MM.1S (cell line): ENCODE data around the gene SORBS2.

Experiments
- DNase-seq: peaks from one replicate; pipeline ENCODE4 v3.0.0-alpha.2; 2015
- H2AFZ ChIP-seq: fragments of 300-600 bp; sonication (generic); 2 replicates; pipeline ENCODE4 v1.6.0; 2016; ENCODE audit warnings: antibody characterized with exemption, low read length
- H3F3A ChIP-seq: fragments of 300-600 bp; sonication (generic); 2 replicates; pipeline ENCODE4 v1.6.1; 2016; ENCODE audit warnings: mild to moderate bottlenecking, antibody characterized with exemption, low read length, moderate library complexity, mixed read lengths; ENCODE audit not compliant: insufficient read depth
- H3K27ac ChIP-seq: fragments of 300-600 bp; sonication (generic); 2 replicates; pipeline ENCODE4 v1.5.1; 2016; ENCODE audit warnings: mild to moderate bottlenecking, low read length
- H3K27me3 ChIP-seq: fragments of 300-600 bp; sonication (generic); replicated peaks from 2 replicates; pipeline ENCODE4 v1.6.0; 2016; ENCODE audit warnings: low read length; ENCODE audit not compliant: insufficient read depth
- H3K36me3 ChIP-seq: fragments of 300-600 bp; sonication (generic); replicated peaks from 2 replicates; pipeline ENCODE4 v1.6.1; 2016; ENCODE audit warnings: mild to moderate bottlenecking, low read length, mixed read lengths; ENCODE audit not compliant: insufficient read depth
- H3K4me1 ChIP-seq: fragments of 300-600 bp; sonication (generic); 2 replicates; pipeline ENCODE4 v1.6.1; 2016; ENCODE audit warnings: low read length, mixed read lengths
- H3K4me2 ChIP-seq: fragments of 300-600 bp; sonication (generic); 2 replicates; pipeline ENCODE4 v1.6.0; 2016; ENCODE audit warnings: low read depth, low read length
- H3K4me3 ChIP-seq: fragments of 300-600 bp; sonication (generic); 2 replicates; pipeline ENCODE4 v1.5.1; 2016; ENCODE audit warnings: low read length, mixed read lengths
- H3K79me2 ChIP-seq: fragments of 300-600 bp; sonication (generic); 2 replicates; pipeline ENCODE4 v1.6.1; 2016; ENCODE audit warnings: mixed run types, low read length, mixed read lengths
- H3K9ac ChIP-seq: fragments of 300-600 bp; sonication (generic); 2 replicates; pipeline ENCODE4 v1.6.1; 2016; ENCODE audit warnings: low read length, mixed read lengths
- H3K9me2 ChIP-seq: fragments of 300-600 bp; sonication (generic); replicated peaks from 2 replicates; pipeline ENCODE4 v1.6.1; 2016; ENCODE audit warnings: mild to moderate bottlenecking, low read length, mixed read lengths; ENCODE audit not compliant: insufficient read depth
- H3K9me3 ChIP-seq: fragments of 300-600 bp; sonication (generic); replicated peaks from 2 replicates; pipeline ENCODE4 v1.6.1; 2016; ENCODE audit warnings: mild to moderate bottlenecking, low read length, mixed read lengths; ENCODE audit not compliant: insufficient read depth
- H4K20me1 ChIP-seq: fragments of 300-600 bp; sonication (generic); 2 replicates; pipeline ENCODE4 v1.6.1; 2016; ENCODE audit warnings: mild to moderate bottlenecking, low read length, moderate library complexity, mixed read lengths; ENCODE audit not compliant: insufficient read depth
- CTCF ChIP-seq: fragments of 300-600 bp; sonication (generic); IDR thresholded peaks from 2 replicates; pipeline ENCODE4 v1.5.1; 2016; ENCODE audit warnings: antibody characterized with exemption, low read length, mixed read lengths
- EZH2 ChIP-seq: fragments of 300-600 bp; sonication (generic); optimal IDR thresholded peaks from 2 replicates; pipeline ENCODE3; 2017; ENCODE audit warnings: low read depth, mild to moderate bottlenecking, antibody characterized with exemption, low read length, mixed read lengths
- EZH2phosphoT487 ChIP-seq: fragments of 300-600 bp; sonication (generic); IDR thresholded peaks from 2 replicates; pipeline ENCODE4 v1.6.1; 2018; ENCODE audit warnings: antibody characterized with exemption, low read length

SORBS2 gene

GRCh38 chr4:185834778-185835177, 22.8 kb upstream of the SORBS2 start:
- no peaks in the 10 kb centered on the region for H3K9me3 ChIP-seq
- H3K9ac ChIP-seq, result no peak overlapping the region
- H2AFZ ChIP-seq, result no peak overlapping the region
- no peak for DNase-seq
- no peak overlapping the region for H3K4me3 ChIP-seq
- H4K20me1 ChIP-seq, result no peaks in the 10 kb centered on the region
- H3K36me3 ChIP-seq, result no peaks in the 10 kb centered on the region
- H3K9me2 ChIP-seq, result no peaks in the 10 kb centered on the region
- no peak for TF ChIP-seq EZH2phosphoT487
- no peak for TF ChIP-seq EZH2
- TF ChIP-seq CTCF, result no peak
- no peak overlapping the region for H3K27ac ChIP-seq
- H3K4me2 ChIP-seq, result no peak overlapping the region
- H3K4me1 ChIP-seq, result no peaks in the 10 kb centered on the region
- no peaks in the 10 kb centered on the region for H3K79me2 ChIP-seq
- no peaks in the 10 kb centered on the region for H3F3A ChIP-seq
- H3K27me3 ChIP-seq, result no peaks in the 10 kb centered on the region

- Histone ChIP-seq H3K36me3 (no peaks in the 10 kb centered on the region), H4K20me1 (no peaks in the 10 kb centered on the region), H3K9me2 (no peaks in the 10 kb centered on the region), H3K9ac (no peak overlapping the region), H3K4me3 (no peak overlapping the region), H3F3A (no peaks in the 10 kb centered on the region), H3K27ac (no peak overlapping the region), H3K4me2 (no peak overlapping the region), H2AFZ (no peak overlapping the region), H3K9me3 (no peaks in the 10 kb centered on the region), H3K27me3 (no peaks in the 10 kb centered on the region), H3K79me2 (no peaks in the 10 kb centered on the region), H3K4me1 (no peaks in the 10 kb centered on the region)
- TF ChIP-seq EZH2 (no peak), EZH2phosphoT487 (no peak), CTCF (no peak)
- DNase-seq, result no peak
Measured at GRCh38 chr4:185834088-185834487, 22.1 kb upstream of the SORBS2 start.

DNA sequence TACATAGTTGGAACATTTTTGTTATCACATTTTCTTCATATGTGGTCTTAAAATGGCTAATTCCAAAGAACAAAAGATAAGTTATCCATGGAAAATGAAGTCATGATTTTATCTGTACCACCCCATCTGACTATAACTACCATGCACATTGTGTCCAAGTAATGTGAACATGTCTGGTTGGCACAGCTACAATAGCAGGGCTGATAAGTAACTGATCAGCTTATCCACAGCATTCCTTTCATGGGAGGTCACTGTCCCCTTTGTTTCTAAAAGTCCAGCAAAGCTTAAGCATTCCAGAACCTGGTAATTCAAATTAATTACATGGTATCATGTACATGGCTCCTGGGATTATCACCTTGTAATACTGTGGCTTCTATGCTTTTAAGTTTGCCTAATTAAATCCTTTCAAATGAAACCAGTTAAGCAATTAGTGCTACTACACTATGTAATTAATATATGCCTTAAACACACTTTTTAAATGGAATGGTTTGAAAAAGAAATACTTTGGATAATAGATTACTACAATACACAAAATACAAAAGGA, 21.1 kb upstream of the SORBS2 start:
- DNase-seq, result no peak
- Histone ChIP-seq H3K4me1 (no peaks in the 10 kb centered on the region), H4K20me1 (no peaks in the 10 kb centered on the region), H3K9ac (no peak overlapping the region), H3K9me2 (no peaks in the 10 kb centered on the region), H3K27ac (no peak overlapping the region), H3K79me2 (no peaks in the 10 kb centered on the region), H2AFZ (no peak overlapping the region), H3K27me3 (no peaks in the 10 kb centered on the region), H3K9me3 (no peaks in the 10 kb centered on the region), H3K4me2 (no peak overlapping the region), H3K36me3 (no peaks in the 10 kb centered on the region), H3F3A (no peaks in the 10 kb centered on the region), H3K4me3 (no peak overlapping the region)
- TF ChIP-seq CTCF (no peak), EZH2phosphoT487 (no peak), EZH2 (no peak)
